ENCODE data around the gene BAG5.

DNA sequence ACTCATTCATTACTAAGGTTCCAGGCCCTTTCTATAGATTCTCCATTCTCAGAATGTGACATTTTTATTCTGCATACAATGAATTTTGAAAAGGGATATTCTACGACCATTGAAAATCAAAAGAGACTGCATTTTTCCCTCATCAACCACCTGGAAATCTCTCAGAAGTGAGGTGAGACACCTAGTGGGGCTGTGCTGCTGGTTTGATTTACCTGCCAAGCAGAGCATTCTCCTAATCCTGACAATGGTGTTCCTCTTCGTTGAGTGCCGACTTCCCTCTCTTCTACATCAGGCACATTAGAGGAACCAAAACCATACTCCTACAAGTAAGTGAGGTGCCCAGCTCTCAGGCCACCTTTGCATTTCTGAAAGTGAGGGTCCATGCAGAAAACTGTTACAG lies 54.7 kb downstream of the BAG5 start:
- TF ChIP-seq CTCF (IDR thresholded peaks at IDR 0.05; ENCODE audit: insufficient read depth, low read length, poor library complexity, severe bottlenecking), result no peak
- TF ChIP-seq EZH2phosphoT487 (conservative IDR thresholded peaks at IDR 0.05; ENCODE audit: low read length), result no peak

Measured in SU-DHL-6 (cell line).